CD4-positive, alpha-beta T cell treated with Interleukin-17A for 1 hour (primary cell): ENCODE measurements around the gene FBXO36.

Experiments used
- DNase-seq: peaks from one replicate; pipeline ENCODE4 v3.0.0-alpha.2; 2020

The FBXO36 gene

DNA sequence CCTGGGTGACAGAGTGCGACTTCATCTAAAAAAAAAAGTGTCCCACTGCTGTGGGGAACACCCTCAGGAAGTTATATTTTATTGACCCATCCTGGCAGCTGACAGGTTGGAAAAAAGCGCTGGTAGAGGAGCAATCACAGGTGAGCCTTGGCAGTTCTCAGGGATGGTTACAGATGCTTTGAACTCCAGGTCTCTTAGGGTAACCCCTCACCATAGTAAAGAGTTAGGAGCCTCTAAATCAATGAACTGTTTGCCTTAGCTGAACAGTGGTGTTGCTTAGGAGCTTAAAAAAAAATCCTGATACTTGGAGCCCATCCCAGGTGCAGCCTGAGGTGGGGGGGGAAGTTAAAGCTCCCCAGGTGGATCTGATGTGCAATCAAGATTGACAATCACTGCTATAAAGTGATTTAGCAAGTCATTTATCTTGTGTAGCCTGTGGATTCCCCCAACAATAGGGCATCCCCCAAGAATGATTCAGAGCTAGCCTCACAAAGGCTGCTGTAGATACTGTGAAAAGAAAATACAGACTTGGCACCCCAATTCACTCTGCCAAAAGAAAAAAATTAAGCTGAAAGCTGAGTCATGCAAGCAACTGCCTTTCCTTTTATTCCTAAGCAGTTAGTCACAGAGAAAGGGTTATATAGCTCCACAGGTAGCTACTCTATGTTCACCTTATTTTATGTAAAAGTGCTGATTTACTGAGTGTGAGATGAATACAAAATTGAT lies 131.6 kb downstream of the FBXO36 start:
- no peak for DNase-seq

GRCh38 chr2:230060672-230061293 lies 138.5 kb downstream of the FBXO36 start:
- DNase-seq, result no peak
